GM19238 (cell line): ENCODE results near the gene PLXNA2.

Experiments used
- DNase-seq: peaks from one replicate; pipeline ENCODE4 v3.0.0; 2011; ENCODE audit warnings: low spot score; ENCODE audit not compliant: insufficient read length

Gene PLXNA2

GRCh38 chr1:208240662-208241355 lies 3.4 kb downstream of the PLXNA2 start:
- DNase-seq: no peak

- DNase-seq: no peak
Measured at GRCh38 chr1:208239473-208240381, 4.5 kb downstream of the PLXNA2 start.

- DNase-seq: no peak
Measured at GRCh38 chr1:208238710-208239472, 5.3 kb downstream of the PLXNA2 start.

GRCh38 chr1:208237241-208237640 lies 6.9 kb downstream of the PLXNA2 start:
- DNase-seq: no peak

GRCh38 chr1:208235982-208236761 lies 8.0 kb downstream of the PLXNA2 start:
- no peak for DNase-seq

GRCh38 chr1:208235356-208235981 lies 8.7 kb downstream of the PLXNA2 start:
- no peak for DNase-seq

- no peak for DNase-seq
Measured at GRCh38 chr1:208234721-208235120, 9.5 kb downstream of the PLXNA2 start.

GRCh38 chr1:208233978-208234377 lies 10.2 kb downstream of the PLXNA2 start:
- DNase-seq: no peak

- DNase-seq: no peak
Measured at GRCh38 chr1:208233546-208233945, 10.6 kb downstream of the PLXNA2 start.

- DNase-seq: no peak
Measured at GRCh38 chr1:208232662-208233038, 11.5 kb downstream of the PLXNA2 start.

- no peak for DNase-seq
Measured at GRCh38 chr1:208231881-208232661, 12.1 kb downstream of the PLXNA2 start.

- DNase-seq: no peak
Measured at GRCh38 chr1:208230668-208231529, 13.3 kb downstream of the PLXNA2 start.

- DNase-seq: no peak
Measured at GRCh38 chr1:208228550-208228949, 15.6 kb downstream of the PLXNA2 start.

GRCh38 chr1:208228026-208228425 lies 16.2 kb downstream of the PLXNA2 start:
- no peak for DNase-seq

GRCh38 chr1:208227366-208227765 lies 16.8 kb downstream of the PLXNA2 start:
- no peak for DNase-seq

GRCh38 chr1:208225954-208226937 lies 17.9 kb downstream of the PLXNA2 start:
- DNase-seq: no peak

GRCh38 chr1:208224192-208224713 lies 19.9 kb downstream of the PLXNA2 start:
- no peak for DNase-seq
